Activated naive CD8-positive, alpha-beta T cell treated with anti-CD3 and anti-CD28 coated beads, Interleukin-2, amount 50 U/mL, for 16 hours (primary cell): Measurements from ENCODE around the gene PMM1.
A peak's percentile ranks its signal among the peaks of the same experiment; 100 is the strongest.

Experiments
- DNase-seq: peaks from one replicate; pipeline ENCODE4 v3.0.0-alpha.2; 2020; ENCODE audit warnings: low read depth, low spot score

The PMM1 gene

GRCh38 chr22:41538583-41538982, 51.1 kb downstream of the PMM1 start:
- DNase-seq, result no peak

- no peak for DNase-seq
Observed at GRCh38 chr22:41537203-41537602, 52.4 kb downstream of the PMM1 start.

GRCh38 chr22:41535244-41535643, 54.4 kb downstream of the PMM1 start:
- no peak for DNase-seq

GRCh38 chr22:41534219-41534618, 55.4 kb downstream of the PMM1 start:
- DNase-seq, result no peak

- DNase-seq, result peak; percentile 31
Observed at GRCh38 chr22:41532908-41533825, 56.5 kb downstream of the PMM1 start.

GRCh38 chr22:41531715-41532477, 57.7 kb downstream of the PMM1 start:
- no peak for DNase-seq

GRCh38 chr22:41530890-41531714, 58.5 kb downstream of the PMM1 start:
- no peak for DNase-seq

GRCh38 chr22:41528938-41529561, 60.6 kb downstream of the PMM1 start:
- DNase-seq, result no peak

- DNase-seq, result no peak
Observed at GRCh38 chr22:41528132-41528766, 61.4 kb downstream of the PMM1 start.
